HG03066 (cell line): Measurements from ENCODE around the gene IMPA2.

Experiments
- ATAC-seq: cut with Tn5 transposase; IDR thresholded peaks from one replicate; pipeline ENCODE4 v1.9.1; 2021; ENCODE audit warnings: low read depth; ENCODE audit not compliant: unreplicated experiment

The IMPA2 gene

DNA sequence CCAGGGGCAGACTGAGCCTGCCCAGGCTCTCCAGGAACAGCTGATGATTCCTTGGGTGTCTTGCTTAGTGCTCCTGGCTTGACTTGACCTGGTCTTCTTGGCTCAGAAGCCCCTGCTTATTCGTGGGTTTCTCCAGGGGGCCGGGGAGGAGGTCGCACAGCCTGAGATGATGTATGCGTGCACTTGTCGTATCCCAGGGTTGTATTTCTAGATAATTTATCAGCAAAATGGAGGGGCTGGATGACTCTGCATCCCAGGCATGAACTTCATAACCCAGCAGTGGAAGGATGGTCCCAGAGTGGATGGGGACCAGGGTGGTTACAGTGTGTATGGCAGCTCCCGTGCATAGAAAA, 25.2 kb downstream of the IMPA2 start:
- no peak for ATAC-seq

DNA sequence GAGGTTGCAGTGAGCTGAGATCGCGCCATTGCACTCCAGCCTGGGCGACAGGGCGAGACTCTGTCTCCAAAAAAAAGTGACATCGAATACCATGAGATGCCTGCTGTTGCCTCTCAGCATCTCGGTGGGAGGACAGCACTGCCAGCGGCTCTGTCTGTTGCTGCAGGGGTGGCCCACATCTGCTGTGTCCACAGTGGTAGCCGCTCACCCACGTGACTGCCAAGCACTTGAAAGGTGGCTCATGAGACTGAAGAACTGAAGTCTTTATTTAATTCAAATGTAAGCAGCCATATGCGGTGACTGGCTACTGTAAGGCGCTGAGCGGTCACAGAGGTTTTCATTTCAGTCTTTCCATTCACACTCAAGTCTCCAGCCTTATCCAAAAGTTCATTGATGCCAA, 25.8 kb downstream of the IMPA2 start:
- ATAC-seq: no peak

DNA sequence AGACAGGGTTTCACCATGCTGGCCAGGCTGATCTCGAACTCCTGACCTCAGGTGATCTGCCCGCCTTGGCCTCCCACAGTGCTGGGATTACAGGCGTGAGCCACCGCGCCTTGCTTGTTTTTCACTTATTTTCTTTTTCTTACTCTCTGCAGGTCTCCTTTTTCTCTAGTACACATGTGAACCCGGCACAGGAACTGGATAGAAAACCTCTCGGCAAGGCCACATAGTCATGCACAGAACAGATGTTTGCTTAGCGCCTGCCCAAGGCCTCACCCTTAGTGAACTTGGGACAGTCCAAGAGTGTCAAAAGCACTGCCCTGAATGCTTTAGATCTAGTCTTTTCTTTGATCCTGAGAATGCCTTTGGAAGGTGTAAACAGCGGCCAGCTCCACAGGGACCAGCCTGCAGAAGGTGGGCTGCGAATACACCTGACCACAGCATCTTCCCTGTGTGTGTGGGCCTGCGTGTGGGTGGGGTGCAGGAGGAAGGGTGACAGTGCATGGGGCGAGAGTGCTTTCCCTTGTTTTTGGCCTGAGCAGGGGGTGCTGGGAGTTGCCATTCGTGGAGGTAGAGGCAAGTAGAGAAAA, 27.0 kb downstream of the IMPA2 start:
- no peak for ATAC-seq

DNA sequence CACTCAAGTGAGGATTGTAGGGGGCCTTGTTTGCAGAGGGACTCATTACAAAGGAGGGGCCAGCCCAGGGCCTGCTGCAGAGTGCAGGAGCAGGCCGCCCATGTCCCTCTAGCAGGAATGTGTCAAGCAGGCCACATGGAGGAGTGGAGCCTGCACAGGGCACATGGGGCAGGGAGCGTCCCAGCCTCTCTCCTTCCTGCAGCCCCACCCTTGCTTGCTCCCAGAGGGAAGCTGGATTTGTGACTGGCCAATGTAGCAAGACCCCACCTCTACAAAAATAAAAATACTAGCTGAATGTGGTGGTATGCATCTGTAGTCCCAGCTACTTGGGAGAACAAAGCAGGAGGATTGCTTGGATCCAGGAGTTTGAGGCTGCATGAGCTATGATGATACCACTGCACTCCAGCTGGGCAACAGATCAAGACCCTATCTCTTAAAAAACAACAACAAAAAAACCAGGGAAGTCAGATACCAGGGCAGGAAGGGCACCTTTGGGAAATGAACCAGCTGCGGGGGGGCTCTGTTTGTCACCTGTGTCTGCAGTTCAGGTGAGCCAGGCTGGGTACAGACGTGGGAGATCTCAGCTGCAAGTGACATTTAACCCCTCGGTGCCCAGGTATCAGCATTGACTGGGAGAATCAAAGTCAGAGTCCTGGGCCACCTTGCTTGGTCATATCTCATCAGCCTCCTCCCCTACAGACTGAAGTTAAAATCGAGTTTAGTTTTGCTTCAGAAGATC, 27.7 kb downstream of the IMPA2 start:
- no peak for ATAC-seq

DNA sequence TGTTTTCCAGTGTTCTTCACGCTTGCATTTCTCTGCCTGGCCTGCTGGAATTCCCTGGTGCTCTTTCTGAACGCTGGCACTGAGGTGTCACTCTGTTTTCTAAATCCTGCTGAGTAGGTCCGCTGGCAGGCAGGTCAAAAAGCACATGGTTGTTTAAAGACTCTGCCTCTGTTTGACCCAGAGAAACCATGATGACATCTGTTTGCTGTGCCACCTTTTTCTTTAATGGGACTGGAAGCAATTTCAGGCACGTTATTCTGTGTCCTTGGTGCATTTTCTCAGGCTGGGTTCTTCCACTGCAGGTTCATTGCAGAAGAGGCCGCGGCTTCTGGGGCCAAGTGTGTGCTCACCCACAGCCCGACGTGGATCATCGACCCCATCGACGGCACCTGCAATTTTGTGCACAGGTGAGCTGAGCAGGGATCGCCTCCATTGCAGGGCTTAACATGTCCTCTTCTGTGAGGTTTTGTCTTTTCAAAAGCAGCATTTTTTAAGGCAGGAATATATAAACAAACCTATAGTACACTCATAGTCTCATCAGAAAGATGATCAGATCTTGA, 28.4 kb downstream of the IMPA2 start:
- ATAC-seq: no peak

DNA sequence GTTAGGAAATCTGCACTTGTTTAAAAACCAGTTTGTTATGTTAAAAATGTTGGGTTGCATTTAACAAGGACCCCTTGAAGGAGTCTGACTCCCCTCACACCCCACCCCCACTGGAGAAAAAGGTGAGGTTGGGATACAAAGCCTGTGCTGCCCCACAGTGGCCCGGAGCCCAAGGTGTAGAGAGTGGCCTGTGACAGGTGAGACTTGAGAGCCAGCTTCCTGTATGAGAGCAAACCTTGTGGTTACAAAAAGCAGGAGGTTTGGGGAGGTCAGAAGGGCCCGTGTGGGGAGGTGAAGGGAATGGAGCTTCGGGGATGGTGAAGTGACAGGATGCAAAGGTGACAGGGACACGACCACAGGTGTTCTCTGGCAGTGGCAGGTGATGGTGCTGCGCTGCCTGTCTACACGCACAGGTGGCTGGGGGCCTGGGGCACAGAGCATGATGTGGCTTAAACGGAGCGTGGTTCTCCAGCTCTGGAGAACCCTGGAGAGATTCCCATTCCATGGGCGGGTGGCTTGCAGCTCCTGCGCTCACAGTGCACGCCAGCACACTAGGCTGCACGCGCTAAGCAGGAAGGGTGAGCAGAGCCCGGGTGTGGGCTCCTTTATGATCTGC, 29.0 kb downstream of the IMPA2 start:
- no peak for ATAC-seq

DNA sequence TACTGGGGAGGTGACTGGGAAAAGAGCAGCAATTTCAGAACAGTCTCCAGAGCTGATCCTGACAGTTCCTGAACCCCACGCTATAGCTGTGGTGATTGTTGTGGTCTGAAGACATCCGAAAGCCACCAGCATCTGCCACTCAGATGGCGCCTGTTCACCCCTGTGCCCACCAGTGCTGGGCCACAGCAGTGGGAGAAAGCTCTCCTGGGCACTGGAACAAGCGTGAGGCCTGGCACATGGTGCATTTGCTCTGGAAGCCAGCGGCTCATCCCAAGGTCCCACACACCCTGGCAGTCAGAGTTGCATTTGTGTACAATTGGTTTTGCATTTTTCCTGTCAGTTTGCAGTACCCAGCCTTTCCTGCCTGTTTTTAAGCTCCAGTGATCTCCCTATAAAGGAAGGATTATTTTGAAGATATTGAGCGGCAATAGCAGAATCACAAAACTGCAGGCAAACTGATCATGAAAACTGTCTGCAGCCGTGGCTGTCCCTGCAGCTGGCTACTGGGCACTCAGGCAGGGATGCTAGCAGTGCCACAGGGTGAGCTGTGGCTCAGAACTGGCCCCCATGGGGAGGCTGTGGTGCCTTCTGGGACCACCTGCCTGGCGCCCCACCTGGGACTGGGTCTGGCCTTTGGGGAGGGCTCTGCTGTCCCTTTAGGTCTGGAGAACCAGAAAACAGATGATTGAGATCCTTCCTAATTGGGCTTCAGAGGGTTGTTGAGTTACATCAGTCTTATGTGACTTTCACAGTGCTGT, 30.1 kb downstream of the IMPA2 start:
- no peak for ATAC-seq

DNA sequence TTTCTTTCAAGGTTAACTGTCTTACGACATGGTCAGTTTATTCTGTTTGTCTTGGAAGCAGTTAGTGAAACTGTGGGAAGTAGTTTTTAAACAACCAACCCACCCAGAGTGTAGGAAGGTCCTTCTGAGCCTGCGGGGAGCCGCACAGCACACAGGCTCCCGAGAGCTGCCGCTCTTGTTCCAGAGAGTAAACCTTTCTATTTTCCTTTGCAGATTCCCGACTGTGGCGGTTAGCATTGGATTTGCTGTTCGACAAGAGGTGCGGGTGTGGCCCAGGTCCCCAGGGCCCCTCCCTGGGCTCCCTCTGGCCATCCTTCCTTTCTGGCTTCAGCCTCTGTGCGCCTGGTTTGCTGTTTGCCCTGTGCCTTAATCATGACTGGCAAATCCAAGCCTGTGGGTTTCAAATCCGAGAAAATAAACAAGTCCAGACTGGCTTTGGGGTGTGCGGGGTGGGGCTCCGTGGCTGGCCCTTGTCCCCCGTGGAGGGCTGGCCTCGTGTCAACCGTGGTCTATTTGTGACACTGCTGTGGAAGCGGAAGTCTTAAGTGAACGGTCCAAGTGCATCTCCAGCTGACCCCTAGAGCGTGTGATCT, 30.7 kb downstream of the IMPA2 start:
- ATAC-seq: no peak

DNA sequence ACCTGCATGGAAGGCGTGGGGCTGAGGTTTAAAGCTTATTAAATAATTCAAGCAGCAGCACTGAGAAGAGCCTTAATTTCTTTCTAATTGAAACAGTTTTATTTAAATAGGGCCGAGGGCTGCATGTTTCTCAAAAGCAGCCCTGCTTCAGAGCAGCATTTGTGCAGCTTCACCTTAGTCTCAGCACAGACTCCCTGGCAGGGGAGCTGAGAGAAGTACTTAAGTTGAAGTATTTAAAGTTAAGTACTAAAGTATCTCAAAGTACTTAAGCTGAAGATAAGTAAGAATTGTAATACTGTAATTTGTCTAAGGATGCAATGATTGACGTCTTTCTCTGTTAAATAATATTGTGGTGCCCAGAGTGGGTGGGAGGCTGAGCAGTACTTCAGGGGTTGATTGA, 31.4 kb downstream of the IMPA2 start:
- no peak for ATAC-seq

DNA sequence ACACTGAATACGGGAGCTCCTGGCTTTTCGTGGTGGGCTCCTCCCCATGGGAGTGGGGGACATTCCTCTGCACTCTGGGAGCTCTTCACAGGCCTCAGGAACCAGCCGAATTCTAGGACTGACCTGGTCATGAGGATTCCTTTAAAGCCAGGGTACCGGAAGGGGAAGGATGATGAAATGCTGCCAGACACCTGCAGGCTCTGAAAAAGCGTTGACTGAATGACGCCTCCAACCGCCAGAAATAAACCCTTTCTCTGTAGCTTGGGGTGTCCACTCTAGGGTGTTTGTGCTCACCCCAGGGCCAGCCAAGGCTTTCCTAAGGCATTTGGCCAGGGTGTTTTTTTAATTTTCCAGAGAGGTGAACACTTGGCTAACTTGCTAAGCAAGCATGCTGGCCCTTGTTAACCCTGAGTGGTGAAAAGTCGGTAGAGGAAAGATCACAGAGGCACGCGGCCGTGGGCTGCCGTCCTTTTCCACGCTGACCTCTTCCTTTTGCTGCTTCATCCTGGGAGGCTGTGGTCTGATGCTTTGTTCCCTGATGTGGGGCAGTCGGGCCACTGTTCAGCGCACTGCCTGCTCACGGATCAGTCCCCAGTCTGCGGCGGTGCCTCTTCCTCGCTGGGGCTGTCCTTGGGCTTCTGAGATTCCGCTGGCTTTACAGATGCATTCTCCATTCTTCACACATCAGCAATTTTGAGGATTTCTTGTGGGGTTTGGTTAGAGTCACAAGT, 32.0 kb downstream of the IMPA2 start:
- ATAC-seq: no peak

DNA sequence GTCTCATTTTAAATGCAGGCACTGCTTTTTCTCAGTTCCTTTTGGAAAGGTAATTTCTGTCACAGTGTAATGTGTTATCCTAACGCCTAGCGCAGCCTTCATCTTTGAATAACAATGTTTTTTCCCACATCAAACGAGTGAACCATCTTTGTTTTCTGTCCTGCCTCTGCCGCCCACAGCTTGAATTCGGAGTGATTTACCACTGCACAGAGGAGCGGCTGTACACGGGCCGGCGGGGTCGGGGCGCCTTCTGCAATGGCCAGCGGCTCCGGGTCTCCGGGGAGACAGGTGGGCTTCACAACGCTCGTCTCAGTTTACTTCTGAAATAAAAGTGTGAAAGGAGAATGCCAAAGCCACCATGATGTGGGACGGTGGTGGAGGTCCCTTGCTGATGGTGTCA, 32.8 kb downstream of the IMPA2 start:
- no peak for ATAC-seq

DNA sequence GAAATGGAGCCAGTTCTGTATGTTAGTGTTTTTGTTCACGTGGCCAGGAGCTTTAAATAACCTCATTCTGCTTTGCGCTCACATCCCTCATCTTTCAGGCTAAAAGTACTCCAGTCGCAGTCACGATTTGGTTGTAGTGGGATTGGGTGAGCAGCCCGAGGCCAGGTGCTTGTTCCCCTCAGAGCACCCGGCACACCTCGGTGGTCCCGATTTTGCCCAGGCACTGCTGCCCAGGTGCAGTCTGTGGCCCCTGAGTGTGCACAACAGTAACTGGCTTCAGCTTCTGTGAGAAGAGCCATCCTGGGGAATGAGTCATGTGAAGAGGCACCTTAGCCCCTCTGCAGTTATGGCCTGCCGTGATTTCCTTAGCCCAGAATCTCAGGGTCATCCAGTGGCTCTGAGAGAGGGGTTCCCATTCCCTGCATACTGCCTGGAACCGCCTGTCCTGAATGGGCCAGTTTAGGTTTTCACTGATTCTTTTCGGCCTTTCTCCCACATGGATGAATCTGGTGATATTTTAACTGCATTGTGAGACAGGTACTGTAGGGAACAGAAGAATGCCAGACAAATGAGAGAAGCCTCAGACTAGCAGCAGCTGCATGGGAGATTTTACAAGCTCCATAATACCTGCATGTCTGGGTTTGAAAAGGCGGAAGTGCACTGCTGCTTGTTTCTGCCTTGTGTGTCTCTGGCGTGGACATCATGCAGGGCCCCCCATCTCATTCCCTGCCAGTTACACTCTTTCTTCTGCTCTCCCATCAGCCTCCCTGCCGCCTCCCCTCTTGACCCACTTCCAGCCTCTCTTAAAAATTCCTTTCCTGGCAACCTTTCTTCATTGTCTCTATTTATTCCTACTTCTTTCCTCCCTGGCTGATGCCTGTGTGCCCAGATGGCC, 33.5 kb downstream of the IMPA2 start:
- ATAC-seq: no peak

DNA sequence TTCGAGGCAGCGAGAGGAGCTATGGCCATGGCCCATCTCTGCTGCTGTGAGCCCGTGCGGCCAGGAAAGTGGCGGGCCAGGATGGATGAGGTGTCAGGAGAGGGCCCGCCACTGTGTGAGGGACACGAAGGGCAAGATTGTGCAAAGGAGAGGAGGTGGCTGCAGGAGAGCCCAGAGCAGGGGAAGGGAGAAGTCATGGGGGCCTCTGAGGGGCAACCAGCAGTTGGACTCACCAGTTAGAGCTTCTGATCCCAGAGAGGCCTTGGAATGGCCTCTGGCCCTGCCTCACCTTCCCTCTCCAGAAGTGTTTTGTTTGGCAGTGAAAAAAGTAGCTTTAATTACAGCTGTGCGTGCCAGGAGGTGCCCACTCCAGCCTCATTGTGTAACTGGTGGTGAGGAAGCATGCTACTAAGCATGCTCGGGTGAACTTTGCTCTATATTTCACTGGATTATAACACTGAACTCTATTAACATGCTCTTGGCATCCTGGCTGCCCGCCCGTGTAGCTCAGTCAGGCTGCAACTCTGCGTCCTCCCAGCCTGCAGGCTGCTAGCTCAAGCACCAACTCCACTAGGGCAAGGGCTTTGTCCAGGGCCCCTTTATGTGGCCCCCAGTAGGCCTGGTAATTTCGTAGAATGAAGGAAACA, 34.2 kb downstream of the IMPA2 start:
- no peak for ATAC-seq

DNA sequence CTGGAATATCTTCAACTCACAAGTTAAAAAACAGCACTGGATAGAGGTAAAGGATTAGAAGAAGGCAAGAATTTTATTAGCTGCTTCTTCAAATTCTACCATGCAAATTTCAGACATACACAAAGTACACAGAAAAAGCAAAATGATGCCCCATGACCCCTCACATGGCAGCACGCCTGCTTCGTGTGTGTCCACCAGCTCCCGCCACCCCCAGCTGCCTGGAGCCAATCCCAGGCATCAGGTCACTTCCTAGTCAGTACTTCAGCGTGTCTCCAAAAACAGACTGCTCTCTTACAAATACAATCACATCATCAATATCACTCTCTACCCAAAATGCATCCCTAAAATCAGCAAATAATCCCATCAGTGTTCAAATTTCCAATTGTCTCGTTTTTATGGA, 35.8 kb downstream of the IMPA2 start:
- no peak for ATAC-seq

DNA sequence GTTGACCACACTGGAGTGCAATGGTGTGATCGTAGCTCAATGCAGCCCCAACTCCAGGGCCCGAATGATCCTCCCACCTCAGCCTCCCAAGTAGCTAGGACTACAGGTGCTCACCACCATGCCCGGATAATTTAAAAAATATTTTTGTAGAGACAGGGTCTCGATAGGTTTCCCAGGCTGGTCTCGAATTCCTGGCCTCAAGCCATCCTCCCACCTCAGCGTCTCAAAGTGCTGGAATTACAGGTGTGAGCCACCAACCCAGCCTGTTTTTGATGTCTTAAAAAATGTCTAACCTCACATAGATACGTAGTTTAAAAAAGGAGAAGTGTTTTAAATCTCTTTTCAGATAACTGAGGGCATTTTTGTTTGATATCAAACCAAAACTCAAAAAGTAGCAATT, 37.6 kb downstream of the IMPA2 start:
- ATAC-seq: no peak

DNA sequence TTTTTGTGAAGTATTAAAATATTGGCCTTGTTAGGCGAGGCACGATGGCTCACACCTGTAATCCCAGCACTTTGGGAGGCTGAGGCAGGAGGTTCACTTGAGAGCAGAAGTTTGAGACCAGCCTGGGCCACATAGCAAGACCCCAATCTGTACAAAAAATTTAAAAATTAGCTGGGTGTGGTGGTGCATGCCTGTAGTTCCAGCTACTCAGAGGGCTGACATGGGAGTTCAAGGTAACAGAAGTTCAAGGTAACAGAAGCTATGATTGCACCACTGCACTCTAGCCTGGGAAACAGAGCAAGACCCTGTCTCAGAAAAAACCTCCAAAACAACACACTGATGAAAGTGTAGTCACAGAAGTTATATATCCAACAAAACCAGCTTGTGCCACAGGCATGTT, 39.8 kb downstream of the IMPA2 start:
- ATAC-seq: no peak

DNA sequence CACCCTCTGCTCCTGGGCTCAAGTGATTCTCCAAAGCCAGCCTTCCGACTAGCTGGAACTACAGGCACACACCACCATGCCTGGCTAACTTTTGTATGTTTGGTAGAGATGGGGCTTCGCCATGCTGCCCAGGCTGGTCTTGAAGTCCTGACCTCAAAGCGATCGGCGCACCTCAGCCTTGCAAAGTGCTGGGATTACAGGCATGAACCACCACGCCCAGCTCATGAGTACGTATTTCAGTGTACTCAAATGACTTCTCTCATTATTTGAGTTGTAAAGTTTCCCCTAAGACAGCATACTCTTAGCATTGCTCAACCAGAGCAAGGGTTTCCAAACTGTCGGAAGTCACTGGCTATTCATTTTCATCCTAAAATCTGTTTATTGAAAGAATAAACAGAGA, 40.3 kb downstream of the IMPA2 start:
- no peak for ATAC-seq

DNA sequence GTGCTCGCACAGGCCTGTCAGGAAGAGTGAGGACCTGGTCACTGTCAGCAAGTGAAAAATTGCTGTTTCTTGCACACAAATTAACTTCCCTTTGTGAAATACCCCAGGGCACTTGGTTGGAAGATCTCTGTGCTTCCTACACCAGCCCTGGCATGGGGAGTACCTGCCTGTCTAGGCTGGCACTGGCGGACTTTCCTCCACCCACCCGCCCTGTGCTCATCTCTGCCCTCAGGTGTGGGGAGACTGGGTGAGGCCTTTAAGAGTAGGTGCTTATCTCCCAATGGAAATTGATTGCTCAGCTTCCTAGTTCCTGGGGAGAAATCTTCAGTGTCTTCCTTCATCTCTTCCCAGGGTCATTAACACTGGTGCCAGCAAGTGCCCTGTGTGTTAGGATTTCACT, 42.1 kb downstream of the IMPA2 start:
- no peak for ATAC-seq

DNA sequence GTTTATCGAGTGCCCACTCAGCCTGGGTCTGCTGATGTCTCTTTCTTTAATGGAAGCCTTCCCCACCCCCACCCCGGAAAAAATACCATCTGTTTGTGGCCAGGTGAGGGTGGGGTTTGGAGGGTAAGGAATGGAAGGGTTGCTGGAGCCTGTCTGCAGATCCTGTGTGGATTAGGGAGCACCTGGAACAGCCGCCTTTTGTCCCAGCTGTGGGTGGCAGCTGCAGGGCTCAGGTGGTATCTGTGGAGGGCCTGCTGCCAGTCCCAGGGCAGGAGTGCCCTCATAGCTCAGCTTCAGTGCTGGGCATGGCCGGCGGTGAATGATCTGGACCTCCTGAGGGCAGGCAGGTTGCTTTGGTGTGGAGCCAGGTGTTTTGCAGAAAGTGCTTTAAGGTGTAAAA, 45.3 kb downstream of the IMPA2 start:
- no peak for ATAC-seq
